ENCODE data around the gene CYP2D6. TPM values are rescaled to one million over a fixed set of nuclear protein-coding genes. Genes with fewer than 3 reads are reported as not detected.
A peak's percentile ranks its signal among the peaks of the same experiment; 100 is the strongest.
"Not testable (repeated sequence)": the region's sequence is repeated elsewhere in the genome, so short reads cannot be mapped to it uniquely, and the experiment has no call there.

The CYP2D6 gene
- total and polyA plus RNA-seq, 2 of the 13 experiments (the other 11 are each of a cell fraction or from before 2014, with no cell fraction given): 1.0 to 3.7 TPM

- TF ChIP-seq, protein P1, sequence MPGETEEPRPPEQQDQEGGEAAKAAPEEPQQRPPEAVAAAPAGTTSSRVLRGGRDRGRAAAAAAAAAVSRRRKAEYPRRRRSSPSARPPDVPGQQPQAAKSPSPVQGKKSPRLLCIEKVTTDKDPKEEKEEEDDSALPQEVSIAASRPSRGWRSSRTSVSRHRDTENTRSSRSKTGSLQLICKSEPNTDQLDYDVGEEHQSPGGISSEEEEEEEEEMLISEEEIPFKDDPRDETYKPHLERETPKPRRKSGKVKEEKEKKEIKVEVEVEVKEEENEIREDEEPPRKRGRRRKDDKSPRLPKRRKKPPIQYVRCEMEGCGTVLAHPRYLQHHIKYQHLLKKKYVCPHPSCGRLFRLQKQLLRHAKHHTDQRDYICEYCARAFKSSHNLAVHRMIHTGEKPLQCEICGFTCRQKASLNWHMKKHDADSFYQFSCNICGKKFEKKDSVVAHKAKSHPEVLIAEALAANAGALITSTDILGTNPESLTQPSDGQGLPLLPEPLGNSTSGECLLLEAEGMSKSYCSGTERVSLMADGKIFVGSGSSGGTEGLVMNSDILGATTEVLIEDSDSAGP (CRISPR knock-in tag; IDR thresholded peaks at IDR 0.05; ENCODE audit: borderline replicate concordance): peak; percentile 45
- TF ChIP-seq NR2F1 (CRISPR knock-in tag; IDR thresholded peaks at IDR 0.05) (peak; percentile 7 to 46; a peak in 1 of 4 replicates), ZNF574 (CRISPR knock-in tag; IDR thresholded peaks at IDR 0.05) (0 out of 2 replicates have a peak, but pooled peaks have one; percentile 32), PAXIP1 (CRISPR knock-in tag; conservative IDR thresholded peaks at IDR 0.05) (0 out of 2 replicates have a peak, but pooled peaks have one; percentile 12), HNF4A (CRISPR knock-in tag; IDR thresholded peaks at IDR 0.05) (peak; percentile 56), ZC3H13 (CRISPR knock-in tag; IDR thresholded peaks at IDR 0.05) (0 out of 2 replicates have a peak, but pooled peaks have one; percentile 1), PPARG (CRISPR knock-in tag; conservative IDR thresholded peaks at IDR 0.05) (peak; percentile 60; the same call in 1 of the 2 replicates), FOXA1 (CRISPR knock-in tag; IDR thresholded peaks at IDR 0.05) (peak; percentile 13; the same call in 1 of the 2 replicates), MTA1 (CRISPR knock-in tag; IDR thresholded peaks at IDR 0.05; ENCODE audit: borderline replicate concordance) (peak; percentile 33; the same call in 1 of the 2 replicates), FOXA3 (CRISPR knock-in tag; IDR thresholded peaks at IDR 0.05) (peak; percentile 23; the same call in 1 of the 2 replicates), MXD4 (CRISPR knock-in tag; IDR thresholded peaks at IDR 0.05) (0 out of 2 replicates have a peak, but pooled peaks have one; percentile 22), ZNF543 (CRISPR knock-in tag; IDR thresholded peaks at IDR 0.05) (0 out of 2 replicates have a peak, but pooled peaks have one; percentile 30), ZFX (CRISPR knock-in tag; IDR thresholded peaks at IDR 0.05; ENCODE audit: low read depth) (peak; percentile 62), SRF (IDR thresholded peaks at IDR 0.05; ENCODE audit: low read depth, low read length) (0 out of 2 replicates have a peak, but pooled peaks have one; percentile 16)
- TF ChIP-seq FOXA1 (IDR thresholded peaks at IDR 0.05): not testable (repeated sequence)
- TF ChIP-seq, protein P2, sequence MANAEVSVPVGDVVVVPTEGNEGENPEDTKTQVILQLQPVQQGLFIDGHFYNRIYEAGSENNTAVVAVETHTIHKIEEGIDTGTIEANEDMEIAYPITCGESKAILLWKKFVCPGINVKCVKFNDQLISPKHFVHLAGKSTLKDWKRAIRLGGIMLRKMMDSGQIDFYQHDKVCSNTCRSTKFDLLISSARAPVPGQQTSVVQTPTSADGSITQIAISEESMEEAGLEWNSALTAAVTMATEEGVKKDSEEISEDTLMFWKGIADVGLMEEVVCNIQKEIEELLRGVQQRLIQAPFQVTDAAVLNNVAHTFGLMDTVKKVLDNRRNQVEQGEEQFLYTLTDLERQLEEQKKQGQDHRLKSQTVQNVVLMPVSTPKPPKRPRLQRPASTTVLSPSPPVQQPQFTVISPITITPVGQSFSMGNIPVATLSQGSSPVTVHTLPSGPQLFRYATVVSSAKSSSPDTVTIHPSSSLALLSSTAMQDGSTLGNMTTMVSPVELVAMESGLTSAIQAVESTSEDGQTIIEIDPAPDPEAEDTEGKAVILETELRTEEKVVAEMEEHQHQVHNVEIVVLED (CRISPR knock-in tag; IDR thresholded peaks at IDR 0.05; ENCODE audit: borderline replicate concordance): 0 out of 2 replicates have a peak, but pooled peaks have one; percentile 18
Measured at GRCh38 chr22:42130639-42131431, at the start of gene CYP2D6 (continued).

Data from HepG2 (cell line).